ENCODE measurements around the gene SLC39A11. TPM values are rescaled to one million over a fixed set of nuclear protein-coding genes. Genes with fewer than 3 reads are reported as not detected.

Gene SLC39A11
- total RNA-seq, 1 donor from 2014 or later: 16.3 TPM

DNA sequence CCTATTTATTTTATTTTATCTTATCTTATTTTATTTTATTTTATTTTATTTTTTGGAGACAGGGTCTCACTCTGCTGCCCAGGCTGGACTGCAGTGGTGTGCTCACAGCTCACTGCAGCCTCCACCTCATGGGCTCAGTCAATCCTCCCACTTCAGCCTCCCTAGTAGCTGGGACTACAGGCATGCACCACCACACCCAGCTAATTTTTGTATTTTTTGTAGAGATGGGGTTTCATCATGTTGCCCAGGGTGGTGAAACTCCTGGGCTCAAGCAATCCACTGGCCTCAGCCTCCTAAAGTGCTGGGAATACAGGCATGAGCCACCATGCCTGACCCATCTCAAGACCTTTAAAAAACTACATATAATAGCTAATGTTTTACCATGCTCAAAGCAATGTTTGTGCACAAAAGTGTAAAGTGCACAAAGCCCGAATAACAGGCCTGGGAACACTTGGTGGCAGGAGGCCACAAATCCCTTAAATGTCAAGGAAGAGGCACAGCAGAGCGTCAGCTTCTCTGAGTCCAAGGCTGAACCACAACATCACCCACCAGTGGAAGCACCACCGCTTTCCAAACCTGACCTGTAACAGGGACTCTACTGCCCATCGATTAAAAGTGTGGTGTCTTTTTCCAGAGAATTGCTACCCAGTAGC is 30.6 kb upstream of the SLC39A11 start:
- DNase-seq: no peak
- H3K4me1 Mint-ChIP-seq (ENCODE audit: low read depth, unreplicated experiment): peaks cover 32% of the 10 kb centered on the region
- no peak overlapping the region for H3K4me3 Mint-ChIP-seq (ENCODE audit: unreplicated experiment)
- H3K27ac Mint-ChIP-seq (ENCODE audit: unreplicated experiment): no peak overlapping the region
- no peaks in the 10 kb centered on the region for H3K36me3 Mint-ChIP-seq (ENCODE audit: unreplicated experiment)
- H3K9me3 Mint-ChIP-seq (ENCODE audit: unreplicated experiment): peaks cover 24% of the 10 kb centered on the region
- H3K27me3 Mint-ChIP-seq (ENCODE audit: unreplicated experiment): peaks cover 25% of the 10 kb centered on the region
- TF ChIP-seq, protein P1, sequence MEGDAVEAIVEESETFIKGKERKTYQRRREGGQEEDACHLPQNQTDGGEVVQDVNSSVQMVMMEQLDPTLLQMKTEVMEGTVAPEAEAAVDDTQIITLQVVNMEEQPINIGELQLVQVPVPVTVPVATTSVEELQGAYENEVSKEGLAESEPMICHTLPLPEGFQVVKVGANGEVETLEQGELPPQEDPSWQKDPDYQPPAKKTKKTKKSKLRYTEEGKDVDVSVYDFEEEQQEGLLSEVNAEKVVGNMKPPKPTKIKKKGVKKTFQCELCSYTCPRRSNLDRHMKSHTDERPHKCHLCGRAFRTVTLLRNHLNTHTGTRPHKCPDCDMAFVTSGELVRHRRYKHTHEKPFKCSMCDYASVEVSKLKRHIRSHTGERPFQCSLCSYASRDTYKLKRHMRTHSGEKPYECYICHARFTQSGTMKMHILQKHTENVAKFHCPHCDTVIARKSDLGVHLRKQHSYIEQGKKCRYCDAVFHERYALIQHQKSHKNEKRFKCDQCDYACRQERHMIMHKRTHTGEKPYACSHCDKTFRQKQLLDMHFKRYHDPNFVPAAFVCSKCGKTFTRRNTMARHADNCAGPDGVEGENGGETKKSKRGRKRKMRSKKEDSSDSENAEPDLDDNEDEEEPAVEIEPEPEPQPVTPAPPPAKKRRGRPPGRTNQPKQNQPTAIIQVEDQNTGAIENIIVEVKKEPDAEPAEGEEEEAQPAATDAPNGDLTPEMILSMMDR (IDR thresholded peaks at IDR 0.05; ENCODE audit: partially characterized antibody, unreplicated experiment): no peak

DNA sequence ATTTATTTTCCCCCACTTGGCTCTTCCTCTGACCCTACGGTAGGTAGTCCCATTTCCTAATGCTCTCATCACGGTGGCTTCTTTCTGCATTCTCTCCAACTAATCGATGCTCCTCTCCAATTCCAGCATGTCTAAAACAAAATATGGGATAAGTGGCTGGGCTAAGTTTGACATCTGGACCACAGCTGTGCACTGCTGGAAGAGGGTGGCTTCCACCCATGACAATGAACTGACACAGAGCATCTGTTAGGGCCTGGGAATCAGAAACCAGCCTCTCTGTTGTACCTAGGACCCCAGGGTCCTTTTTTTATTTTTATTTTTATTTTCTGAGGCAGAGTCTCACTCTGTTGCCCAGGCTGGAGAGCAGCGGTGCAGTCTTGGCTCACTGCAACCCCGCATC is 29.0 kb upstream of the SLC39A11 start:
- Mint-ChIP-seq H3K4me3 (ENCODE audit: unreplicated experiment) (no peak overlapping the region), H3K36me3 (ENCODE audit: unreplicated experiment) (no peaks in the 10 kb centered on the region), H3K27ac (ENCODE audit: unreplicated experiment) (no peak overlapping the region), H3K27me3 (ENCODE audit: unreplicated experiment) (peaks cover 25% of the 10 kb centered on the region), H3K9me3 (ENCODE audit: unreplicated experiment) (peaks cover 28% of the 10 kb centered on the region), H3K4me1 (ENCODE audit: low read depth, unreplicated experiment) (peaks cover 35% of the 10 kb centered on the region)
- DNase-seq: no peak
- TF ChIP-seq, protein P1 (IDR thresholded peaks at IDR 0.05; ENCODE audit: partially characterized antibody, unreplicated experiment): no peak

DNA sequence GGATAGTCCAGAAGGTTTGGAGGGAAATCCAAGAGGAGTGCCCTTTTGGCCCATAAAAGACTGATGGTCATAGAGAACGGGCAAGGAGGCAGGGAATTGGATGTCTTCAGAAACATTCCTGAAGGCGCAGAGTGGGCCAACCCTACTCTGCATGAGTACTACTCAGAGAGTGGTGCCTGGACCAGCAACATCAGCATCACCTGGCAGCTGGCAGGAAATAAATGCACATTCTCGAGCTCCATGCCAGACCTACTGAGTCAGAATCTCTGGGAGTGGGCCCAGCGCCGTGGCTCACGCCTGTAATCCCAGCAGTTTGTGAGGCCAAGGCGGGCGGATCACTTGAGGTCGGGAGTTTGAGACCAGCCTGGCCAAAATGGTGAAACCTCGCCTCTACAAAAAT is 27.1 kb upstream of the SLC39A11 start:
- H3K9me3 Mint-ChIP-seq (ENCODE audit: unreplicated experiment): peaks cover 24% of the 10 kb centered on the region
- H3K27me3 Mint-ChIP-seq (ENCODE audit: unreplicated experiment): peaks cover 26% of the 10 kb centered on the region
- H3K4me1 Mint-ChIP-seq (ENCODE audit: low read depth, unreplicated experiment): peaks cover 35% of the 10 kb centered on the region
- TF ChIP-seq, protein P1 (IDR thresholded peaks at IDR 0.05; ENCODE audit: partially characterized antibody, unreplicated experiment): no peak
- H3K4me3 Mint-ChIP-seq (ENCODE audit: unreplicated experiment): no peak overlapping the region
- DNase-seq: no peak
- H3K27ac Mint-ChIP-seq (ENCODE audit: unreplicated experiment): peak overlapping the region; percentile 100
- H3K36me3 Mint-ChIP-seq (ENCODE audit: unreplicated experiment): no peaks in the 10 kb centered on the region

DNA sequence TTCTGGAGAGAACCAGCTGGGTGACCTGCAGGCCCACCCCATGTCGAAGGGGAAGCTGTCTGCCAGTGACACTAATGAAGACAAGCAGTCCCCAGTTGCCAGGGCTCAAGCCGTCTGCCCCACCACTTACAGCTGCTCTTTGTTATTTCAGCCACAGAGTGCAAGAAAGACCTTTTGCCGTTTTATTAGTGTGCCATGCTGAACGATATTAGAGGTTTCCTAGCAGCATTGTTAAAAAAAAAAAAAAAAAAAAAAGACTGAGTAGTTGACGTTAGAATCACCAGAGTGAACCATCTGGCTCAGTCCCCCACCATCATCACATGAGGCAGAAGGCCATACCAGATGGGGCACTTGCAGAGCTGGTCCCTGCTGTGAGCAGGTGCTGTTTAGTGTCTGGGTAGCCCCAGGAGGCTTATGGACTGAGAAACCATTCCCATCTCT is 26.5 kb upstream of the SLC39A11 start:
- DNase-seq: peak; percentile 91
- Mint-ChIP-seq H3K27me3 (ENCODE audit: unreplicated experiment) (peaks cover 26% of the 10 kb centered on the region), H3K27ac (ENCODE audit: unreplicated experiment) (peak overlapping the region; percentile 100), H3K4me1 (ENCODE audit: low read depth, unreplicated experiment) (peaks cover 35% of the 10 kb centered on the region), H3K9me3 (ENCODE audit: unreplicated experiment) (peaks cover 24% of the 10 kb centered on the region), H3K36me3 (ENCODE audit: unreplicated experiment) (no peaks in the 10 kb centered on the region), H3K4me3 (ENCODE audit: unreplicated experiment) (peak overlapping the region; percentile 46)
- TF ChIP-seq, protein P1 (IDR thresholded peaks at IDR 0.05; ENCODE audit: partially characterized antibody, unreplicated experiment): no peak

DNA sequence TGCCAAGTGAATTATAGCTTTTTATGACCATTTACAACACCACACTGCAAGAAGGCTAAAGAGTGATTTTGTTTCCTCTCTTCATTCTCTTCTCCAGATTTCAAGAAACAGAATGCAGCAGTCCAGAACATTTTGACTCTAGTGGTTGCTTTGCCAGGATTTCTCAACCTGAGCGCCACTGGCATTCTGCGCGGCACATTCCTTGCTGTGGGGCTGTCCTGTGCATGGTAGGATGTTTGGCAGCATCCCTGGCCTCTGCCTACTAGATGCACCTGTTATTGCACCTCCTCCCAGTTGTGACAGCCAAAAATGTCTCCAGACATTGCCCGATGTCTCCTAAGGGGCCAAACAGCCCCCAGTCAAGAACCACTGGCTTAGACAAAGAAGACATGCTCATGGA is 25.7 kb upstream of the SLC39A11 start:
- H3K9me3 Mint-ChIP-seq (ENCODE audit: unreplicated experiment): peaks cover 24% of the 10 kb centered on the region
- H3K27ac Mint-ChIP-seq (ENCODE audit: unreplicated experiment): peak overlapping the region; percentile 100
- no peaks in the 10 kb centered on the region for H3K36me3 Mint-ChIP-seq (ENCODE audit: unreplicated experiment)
- H3K4me3 Mint-ChIP-seq (ENCODE audit: unreplicated experiment): no peak overlapping the region
- TF ChIP-seq, protein P1 (IDR thresholded peaks at IDR 0.05; ENCODE audit: partially characterized antibody, unreplicated experiment): no peak
- H3K27me3 Mint-ChIP-seq (ENCODE audit: unreplicated experiment): peaks cover 28% of the 10 kb centered on the region
- no peak for DNase-seq
- H3K4me1 Mint-ChIP-seq (ENCODE audit: low read depth, unreplicated experiment): peaks cover 38% of the 10 kb centered on the region
